Measurements from ENCODE around the gene SIPA1. TPM values are rescaled to one million over a fixed set of nuclear protein-coding genes. Genes with fewer than 3 reads are reported as not detected.

Gene SIPA1
- total RNA-seq, 3 donors from 2014 or later, result 23.2 to 52.5 (median 28.1) TPM

GRCh38 chr11:65618763-65619162, 19.1 kb upstream of the SIPA1 start:
- Histone ChIP-seq H3K36me3 (ENCODE audit: low read depth) (peaks cover 9% of the 10 kb centered on the region), H3K9me3 (no peaks in the 10 kb centered on the region), H3K4me1 (ENCODE audit: low read depth) (peaks cover 13% of the 10 kb centered on the region), H3K4me3 (no peak overlapping the region)
- TF ChIP-seq CTCF (IDR thresholded peaks at IDR 0.05), result no peak
- DNase-seq, result no peak
- no peak for ATAC-seq
- intact Hi-C loops (cut with DNase I, micrococcal nuclease), result no loop called here

DNA sequence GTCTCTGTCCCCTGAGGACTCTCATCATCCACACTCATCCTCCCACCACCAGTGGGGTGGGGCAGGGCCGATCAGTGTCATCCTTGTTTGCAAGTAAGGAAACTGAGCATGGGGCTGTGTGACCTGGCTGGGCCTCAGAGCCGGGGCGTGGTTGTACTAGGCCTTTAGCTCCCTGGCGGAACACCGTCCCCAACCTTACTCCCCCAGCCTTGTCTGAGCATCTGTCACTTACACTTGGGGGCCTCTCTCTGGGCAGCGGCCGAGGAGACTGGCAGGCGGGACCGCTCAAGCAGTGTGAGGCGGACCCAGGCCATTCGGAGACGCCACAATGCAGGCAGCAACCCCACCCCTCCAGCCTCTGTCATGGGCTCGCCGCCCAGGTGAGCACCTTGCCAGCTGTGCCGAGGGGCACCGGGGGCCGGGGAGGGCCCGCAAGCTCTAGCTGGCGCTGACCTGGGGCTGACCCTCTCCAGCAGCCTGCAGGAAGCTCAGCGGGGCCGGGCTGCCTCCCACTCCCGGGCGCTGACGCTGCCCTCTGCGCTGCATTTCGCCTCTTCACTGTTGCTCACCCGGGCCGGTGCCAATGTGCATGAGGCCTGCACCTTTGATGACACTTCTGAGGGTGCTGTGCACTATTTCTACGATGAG, 18.5 kb upstream of the SIPA1 start:
- intact Hi-C loops (cut with DNase I, micrococcal nuclease), result no loop called here
- H3K4me3 ChIP-seq, result no peak overlapping the region
- peaks cover 6% of the 10 kb centered on the region for H3K36me3 ChIP-seq (ENCODE audit: low read depth)
- DNase-seq, result no peak
- ATAC-seq, result no peak
- TF ChIP-seq CTCF (IDR thresholded peaks at IDR 0.05), result no peak
- peaks cover 13% of the 10 kb centered on the region for H3K4me1 ChIP-seq (ENCODE audit: low read depth)
- no peaks in the 10 kb centered on the region for H3K9me3 ChIP-seq

- intact Hi-C loops (cut with DNase I, micrococcal nuclease), result no loop called here
- TF ChIP-seq CTCF (IDR thresholded peaks at IDR 0.05), result no peak
- no peak for DNase-seq
- Histone ChIP-seq H3K9me3 (no peaks in the 10 kb centered on the region), H3K36me3 (ENCODE audit: low read depth) (peaks cover under 1% of the 10 kb centered on the region), H3K4me3 (no peak overlapping the region), H3K4me1 (ENCODE audit: low read depth) (peaks cover 13% of the 10 kb centered on the region)
- ATAC-seq, result no peak
Observed at GRCh38 chr11:65620666-65621065, 17.2 kb upstream of the SIPA1 start.

- DNase-seq (no peak), ATAC-seq (no peak)
- Histone ChIP-seq H3K4me1 (ENCODE audit: low read depth) (peaks cover 12% of the 10 kb centered on the region), H3K36me3 (ENCODE audit: low read depth) (no peaks in the 10 kb centered on the region), H3K4me3 (no peak overlapping the region), H3K9me3 (no peaks in the 10 kb centered on the region)
- intact Hi-C loops (cut with DNase I, micrococcal nuclease), result no loop called here
- TF ChIP-seq CTCF (IDR thresholded peaks at IDR 0.05), result no peak
Observed at GRCh38 chr11:65621460-65621859, 16.4 kb upstream of the SIPA1 start.

DNA sequence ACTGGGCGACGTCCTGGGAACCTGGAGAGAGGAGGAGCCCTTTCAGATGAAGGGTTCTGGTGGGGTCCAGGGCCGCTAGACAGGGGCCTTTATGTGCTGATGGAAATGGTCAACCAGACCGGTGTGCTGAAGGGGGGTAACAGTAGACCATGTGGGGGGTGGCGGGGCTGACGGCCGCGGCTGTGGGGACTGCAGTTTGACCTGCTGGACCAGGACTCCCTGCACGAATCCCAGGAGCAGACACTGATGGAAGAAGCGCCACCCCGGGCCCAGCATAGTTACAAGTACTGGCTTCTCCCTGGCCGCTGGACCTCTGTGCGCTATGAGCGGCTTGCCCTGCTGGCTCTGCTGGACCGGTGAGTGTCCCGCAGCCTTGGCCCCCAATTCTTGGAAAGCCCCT, 15.9 kb upstream of the SIPA1 start:
- Histone ChIP-seq H3K36me3 (ENCODE audit: low read depth) (no peaks in the 10 kb centered on the region), H3K9me3 (no peaks in the 10 kb centered on the region), H3K4me1 (ENCODE audit: low read depth) (peaks cover 7% of the 10 kb centered on the region), H3K4me3 (no peak overlapping the region)
- DNase-seq, result no peak
- ATAC-seq, result no peak
- intact Hi-C loops (cut with DNase I, micrococcal nuclease), result no loop called here
- TF ChIP-seq CTCF (IDR thresholded peaks at IDR 0.05), result no peak

GRCh38 chr11:65623177-65623576, 14.7 kb upstream of the SIPA1 start:
- intact Hi-C loops (cut with DNase I, micrococcal nuclease), result no loop called here
- H3K4me3 ChIP-seq, result no peak overlapping the region
- H3K4me1 ChIP-seq (ENCODE audit: low read depth), result no peaks in the 10 kb centered on the region
- ATAC-seq (no peak), DNase-seq (no peak)
- no peaks in the 10 kb centered on the region for H3K36me3 ChIP-seq (ENCODE audit: low read depth)
- TF ChIP-seq CTCF (IDR thresholded peaks at IDR 0.05), result no peak
- H3K9me3 ChIP-seq, result no peaks in the 10 kb centered on the region
